DMS79 treated with DMSO at 0.1 percent for 48 hours (cell line): Measurements from ENCODE around the gene RASGRP3.

Experiments used
- DNase-seq: peaks from one replicate; lab custom pipeline; 2025; lab: John Stamatoyannopoulos, UW

Gene RASGRP3

DNA sequence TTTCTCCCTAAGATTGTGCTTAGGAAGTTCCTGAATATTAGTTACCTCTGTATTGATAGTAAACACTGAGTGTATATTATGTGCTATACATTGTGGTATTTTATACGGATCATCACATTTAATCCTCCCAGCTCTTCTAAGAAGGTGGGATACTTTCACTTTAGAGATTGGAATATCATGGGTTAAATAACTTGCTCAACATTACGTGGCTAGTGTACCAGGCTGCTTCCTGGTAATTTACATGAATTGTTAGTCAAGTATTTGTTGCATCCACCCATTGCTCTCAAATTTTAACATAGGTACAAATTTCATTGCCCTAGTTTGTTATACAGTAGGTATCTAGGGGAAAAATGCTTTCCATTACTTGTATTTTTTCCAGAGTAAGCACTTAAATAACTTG lies 101.2 kb downstream of the RASGRP3 start:
- DNase-seq = no peak

- DNase-seq = no peak
Observed at GRCh38 chr2:33579227-33579626, 102.8 kb downstream of the RASGRP3 start.

DNA sequence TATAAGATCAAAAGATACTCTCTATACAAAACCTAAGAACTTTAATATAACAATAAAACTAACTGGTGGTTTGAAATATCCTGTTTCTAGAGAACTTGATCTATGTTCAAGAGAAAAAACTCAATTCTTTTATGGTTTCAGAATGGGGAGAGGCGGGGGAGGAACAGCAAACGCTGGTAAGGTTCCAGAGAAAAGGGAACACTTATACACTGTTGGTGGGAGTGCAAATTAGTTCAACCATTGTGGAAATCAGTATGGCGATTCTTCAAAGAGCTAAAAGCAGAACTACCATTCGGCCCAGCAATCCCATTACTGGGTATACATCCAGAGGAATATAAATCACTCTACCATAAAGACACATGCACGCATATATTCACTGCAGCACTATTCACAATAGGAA lies 105.4 kb downstream of the RASGRP3 start:
- DNase-seq = no peak

DNA sequence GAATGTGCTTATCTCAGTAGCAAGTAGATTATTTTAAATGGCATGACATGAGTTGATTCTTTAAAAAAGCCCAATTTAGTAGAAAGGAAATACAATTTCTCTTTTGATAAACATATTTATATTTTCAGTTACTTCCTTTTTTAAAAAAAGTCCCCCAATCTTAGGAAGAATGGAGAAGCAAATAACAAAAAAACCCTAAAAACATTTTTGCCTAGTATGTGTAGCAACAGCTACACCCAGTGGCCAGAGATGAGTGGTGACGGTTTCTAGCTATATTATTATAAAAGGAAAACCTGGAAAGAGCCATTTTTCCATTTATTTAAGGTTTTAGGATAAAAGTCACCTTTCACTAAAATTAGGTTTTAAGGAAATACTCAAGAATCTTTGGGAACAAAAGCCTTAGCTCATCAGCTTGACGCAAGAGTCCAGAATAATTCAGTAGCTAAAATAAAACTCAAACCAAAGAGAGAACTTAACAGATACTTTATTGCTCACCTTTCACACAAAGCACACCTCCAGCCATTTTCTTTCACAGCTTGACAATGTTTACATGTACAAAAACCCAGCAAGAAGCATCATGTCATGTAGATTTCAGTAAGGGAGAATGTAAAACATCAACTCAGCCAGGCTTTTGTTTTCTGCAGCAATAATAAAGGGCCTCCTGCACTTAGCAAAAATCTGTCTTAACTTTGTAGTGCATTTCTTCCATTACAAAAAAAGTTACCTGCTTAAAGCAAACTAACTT lies 106.9 kb downstream of the RASGRP3 start:
- DNase-seq = peak; percentile 17

GRCh38 chr2:33586766-33587165 lies 110.3 kb downstream of the RASGRP3 start:
- DNase-seq = no peak

GRCh38 chr2:33588232-33588631 lies 111.8 kb downstream of the RASGRP3 start:
- no peak for DNase-seq

- DNase-seq = no peak
Observed at GRCh38 chr2:33589444-33589843, 113.0 kb downstream of the RASGRP3 start.

DNA sequence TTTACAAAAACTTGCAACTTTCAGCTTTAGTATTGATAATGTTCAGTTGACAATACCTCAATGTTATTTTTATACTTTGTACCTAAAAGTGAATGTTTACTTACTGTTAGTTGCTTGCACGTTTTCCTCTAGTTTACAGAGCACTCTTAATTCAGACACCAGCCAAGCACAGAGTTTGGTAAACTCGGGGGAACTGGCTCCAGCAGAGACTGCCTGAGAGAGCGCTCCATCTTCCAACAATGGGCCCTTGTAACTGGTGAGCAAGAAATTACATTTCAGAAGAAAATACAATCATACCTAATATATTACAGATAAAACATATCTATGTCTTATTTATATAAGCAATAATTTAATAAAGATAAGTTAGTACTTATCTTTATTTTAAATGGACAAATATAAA lies 118.9 kb downstream of the RASGRP3 start:
- DNase-seq = no peak

DNA sequence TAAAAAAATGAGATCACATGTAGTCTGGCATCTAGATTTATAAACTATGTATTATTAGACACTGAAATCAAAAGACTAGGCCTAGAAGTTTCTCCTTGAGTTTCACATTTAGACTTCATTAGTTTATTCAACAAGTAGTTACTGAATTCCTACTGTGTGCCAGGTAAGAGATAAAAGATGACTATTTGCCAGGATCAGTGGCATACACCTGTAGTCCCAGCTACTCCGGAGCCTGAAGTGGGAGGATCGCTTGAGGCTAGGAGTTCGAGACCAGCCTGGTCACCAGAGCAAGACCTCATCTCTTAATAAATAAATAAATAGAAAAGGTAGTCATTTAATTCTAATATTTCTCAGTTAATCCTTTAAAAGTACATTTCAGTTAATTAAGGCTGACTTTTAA lies 120.6 kb downstream of the RASGRP3 start:
- DNase-seq = no peak

- peak; percentile 35 for DNase-seq
Observed at GRCh38 chr2:33598561-33599174, 122.2 kb downstream of the RASGRP3 start.

GRCh38 chr2:33599175-33599942 lies 122.9 kb downstream of the RASGRP3 start, which contains the start of gene FAM98A:
Gene FAM98A, minus strand, starts transcription at chr2:33599299. Its CDS starts 78 bp downstream, at chr2:33599221.
- peak; percentile 97 for DNase-seq

- DNase-seq = no peak
Observed at GRCh38 chr2:33599943-33600192, 123.4 kb downstream of the RASGRP3 start.

- no peak for DNase-seq
Observed at GRCh38 chr2:33602201-33602830, 125.9 kb downstream of the RASGRP3 start.

DNA sequence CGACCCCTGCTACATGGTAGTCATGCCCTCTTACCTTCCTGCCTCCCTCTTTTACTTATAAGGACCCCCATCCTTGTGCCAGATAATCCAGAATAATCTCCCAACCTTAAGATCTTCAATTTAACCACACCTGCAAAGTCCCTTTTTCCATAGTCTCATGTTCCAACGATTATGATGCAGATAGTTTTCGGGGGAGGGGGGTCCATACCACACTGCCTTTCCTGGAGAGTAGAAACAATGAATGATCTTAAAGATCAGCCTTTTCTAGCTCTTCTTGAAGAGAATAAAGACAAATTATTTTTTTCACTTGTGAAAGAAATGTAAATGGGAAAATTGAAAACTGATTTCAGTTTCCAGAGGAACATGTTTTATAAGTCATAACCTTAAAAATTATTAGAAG lies 127.0 kb downstream of the RASGRP3 start:
- DNase-seq = no peak

DNA sequence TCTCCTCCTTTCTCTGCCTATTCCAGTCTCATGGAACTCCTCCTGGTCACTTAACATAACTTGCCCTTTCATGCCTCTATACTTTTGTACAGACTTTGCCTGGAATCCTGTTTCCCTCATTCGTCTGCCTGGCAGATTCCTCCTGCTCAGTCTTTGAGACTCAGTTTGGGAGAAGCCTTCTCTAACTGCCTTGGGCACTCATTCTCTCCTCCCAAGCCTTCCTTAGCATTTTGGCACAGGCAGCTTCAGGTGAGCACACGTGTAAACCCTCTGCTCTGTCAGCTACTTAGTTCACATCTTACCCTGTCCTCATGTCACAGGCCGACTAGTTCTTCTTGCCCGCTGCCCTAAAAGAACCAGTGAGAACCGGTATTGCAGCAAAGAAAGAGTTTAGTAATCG lies 128.6 kb downstream of the RASGRP3 start:
- DNase-seq = no peak

- DNase-seq = no peak
Observed at GRCh38 chr2:33606100-33606499, 129.7 kb downstream of the RASGRP3 start.

DNA sequence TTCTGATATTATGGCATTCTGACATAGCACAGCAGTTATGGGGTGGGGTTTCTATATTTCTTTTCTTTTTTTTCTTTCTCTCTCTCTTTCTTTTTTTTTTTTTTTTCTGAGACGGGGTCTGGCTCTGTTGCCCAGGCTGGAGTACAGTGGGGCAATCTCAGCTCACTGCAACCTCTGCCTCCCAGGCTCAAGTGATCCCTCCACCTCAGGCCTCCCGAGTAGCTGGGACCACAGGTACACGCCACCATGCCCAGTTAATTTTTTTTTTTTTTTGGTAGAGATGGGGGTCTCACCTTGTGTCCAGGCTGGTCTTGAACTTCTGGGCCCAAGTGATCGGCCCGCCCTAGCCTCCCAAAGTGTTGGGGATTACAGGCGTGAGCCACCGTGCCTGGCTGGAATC lies 130.2 kb downstream of the RASGRP3 start:
- no peak for DNase-seq

- no peak for DNase-seq
Observed at GRCh38 chr2:33607251-33607721, 130.8 kb downstream of the RASGRP3 start.

DNA sequence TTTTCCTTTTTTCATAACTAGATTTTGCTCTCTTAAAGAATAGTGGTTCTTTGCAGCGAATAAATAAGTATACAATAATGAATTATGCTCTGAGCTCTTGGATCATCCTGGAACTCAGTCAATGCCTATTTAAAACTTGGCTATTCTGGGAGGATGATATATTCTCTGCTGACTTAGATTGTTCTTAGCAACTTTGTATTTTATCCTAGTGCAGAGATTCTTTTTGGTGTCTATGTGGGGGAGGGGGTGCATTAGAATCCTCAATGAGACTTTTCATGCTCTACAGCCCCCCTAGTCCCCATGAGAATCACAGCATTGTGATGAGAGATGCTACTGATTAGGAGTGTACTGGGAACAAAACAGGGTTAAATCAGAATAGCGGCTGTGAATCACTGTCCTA lies 131.5 kb downstream of the RASGRP3 start:
- DNase-seq = no peak

DNA sequence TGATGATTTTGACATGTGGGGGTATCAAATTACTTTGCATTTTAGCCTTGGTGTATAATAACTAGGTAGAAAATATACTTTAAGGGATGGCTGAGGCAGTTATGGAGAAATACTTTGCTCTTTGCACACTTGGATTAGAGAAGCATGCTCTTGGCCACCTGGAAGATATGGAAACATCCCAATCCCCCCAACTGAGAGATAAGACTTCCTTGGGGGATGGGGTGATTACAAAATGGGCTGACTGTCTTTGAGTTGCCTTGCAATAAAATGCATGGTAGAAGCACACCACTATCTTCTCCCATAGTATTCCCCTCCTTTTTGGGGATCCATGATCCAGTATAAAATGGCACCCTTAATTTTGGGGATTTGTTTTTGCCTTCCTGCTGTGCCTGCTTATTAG lies 137.7 kb downstream of the RASGRP3 start:
- DNase-seq = no peak
